Measurements from ENCODE around the gene KRCC1.

KRCC1 gene

GRCh38 chr2:88055371-88056128 is at the start of gene KRCC1:
Gene KRCC1, minus strand, starts transcription at chr2:88055783. Its CDS starts 27,220 bp downstream, at chr2:88028563.
- no peak for TF ChIP-seq GATA3 (IDR thresholded peaks at IDR 0.05; ENCODE audit: low read depth, low read length)
- no peak for TF ChIP-seq GATA2 (IDR thresholded peaks at IDR 0.05; ENCODE audit: low read depth, low read length)

GRCh38 chr2:88100489-88100858 is 44.9 kb upstream of the KRCC1 start:
- no peak for TF ChIP-seq GATA3 (IDR thresholded peaks at IDR 0.05; ENCODE audit: low read depth, low read length)
- no peak for TF ChIP-seq GATA2 (IDR thresholded peaks at IDR 0.05; ENCODE audit: low read depth, low read length)

- TF ChIP-seq GATA2 (IDR thresholded peaks at IDR 0.05; ENCODE audit: low read depth, low read length) (no peak), GATA3 (IDR thresholded peaks at IDR 0.05; ENCODE audit: low read depth, low read length) (no peak)
Measured at GRCh38 chr2:88099798-88100488, 44.4 kb upstream of the KRCC1 start.

- TF ChIP-seq GATA3 (IDR thresholded peaks at IDR 0.05; ENCODE audit: low read depth, low read length), result no peak
- no peak for TF ChIP-seq GATA2 (IDR thresholded peaks at IDR 0.05; ENCODE audit: low read depth, low read length)
Measured at GRCh38 chr2:88098558-88098900, 42.9 kb upstream of the KRCC1 start.

GRCh38 chr2:88097891-88098557 is 42.4 kb upstream of the KRCC1 start:
- TF ChIP-seq GATA2 (IDR thresholded peaks at IDR 0.05; ENCODE audit: low read depth, low read length) (no peak), GATA3 (IDR thresholded peaks at IDR 0.05; ENCODE audit: low read depth, low read length) (no peak)

- TF ChIP-seq GATA3 (IDR thresholded peaks at IDR 0.05; ENCODE audit: low read depth, low read length) (no peak), GATA2 (IDR thresholded peaks at IDR 0.05; ENCODE audit: low read depth, low read length) (no peak)
Measured at GRCh38 chr2:88097192-88097591, 41.6 kb upstream of the KRCC1 start.

GRCh38 chr2:88096708-88097107 is 41.1 kb upstream of the KRCC1 start:
- TF ChIP-seq GATA2 (IDR thresholded peaks at IDR 0.05; ENCODE audit: low read depth, low read length) (no peak), GATA3 (IDR thresholded peaks at IDR 0.05; ENCODE audit: low read depth, low read length) (no peak)

GRCh38 chr2:88095022-88095421 is 39.4 kb upstream of the KRCC1 start:
- TF ChIP-seq GATA3 (IDR thresholded peaks at IDR 0.05; ENCODE audit: low read depth, low read length) (no peak), GATA2 (IDR thresholded peaks at IDR 0.05; ENCODE audit: low read depth, low read length) (no peak)

- TF ChIP-seq GATA3 (IDR thresholded peaks at IDR 0.05; ENCODE audit: low read depth, low read length) (no peak), GATA2 (IDR thresholded peaks at IDR 0.05; ENCODE audit: low read depth, low read length) (no peak)
Measured at GRCh38 chr2:88092773-88093172, 37.2 kb upstream of the KRCC1 start.

- TF ChIP-seq GATA3 (IDR thresholded peaks at IDR 0.05; ENCODE audit: low read depth, low read length) (no peak), GATA2 (IDR thresholded peaks at IDR 0.05; ENCODE audit: low read depth, low read length) (no peak)
Measured at GRCh38 chr2:88091943-88092342, 36.4 kb upstream of the KRCC1 start.

GRCh38 chr2:88090446-88091283 is 35.1 kb upstream of the KRCC1 start:
- TF ChIP-seq GATA3 (IDR thresholded peaks at IDR 0.05; ENCODE audit: low read depth, low read length), result no peak
- TF ChIP-seq GATA2 (IDR thresholded peaks at IDR 0.05; ENCODE audit: low read depth, low read length), result no peak

GRCh38 chr2:88088999-88089398 is 33.4 kb upstream of the KRCC1 start:
- TF ChIP-seq GATA3 (IDR thresholded peaks at IDR 0.05; ENCODE audit: low read depth, low read length) (no peak), GATA2 (IDR thresholded peaks at IDR 0.05; ENCODE audit: low read depth, low read length) (no peak)

- TF ChIP-seq GATA3 (IDR thresholded peaks at IDR 0.05; ENCODE audit: low read depth, low read length) (no peak), GATA2 (IDR thresholded peaks at IDR 0.05; ENCODE audit: low read depth, low read length) (no peak)
Measured at GRCh38 chr2:88087763-88088162, 32.2 kb upstream of the KRCC1 start.

GRCh38 chr2:88087073-88087472 is 31.5 kb upstream of the KRCC1 start:
- TF ChIP-seq GATA2 (IDR thresholded peaks at IDR 0.05; ENCODE audit: low read depth, low read length), result no peak
